C4-2B (cell line): ENCODE data around the gene TFIP11.

Experiments used
- CTCF ChIP-seq: fragments of 450-650 bp; conservative IDR thresholded peaks from 2 replicates; pipeline ENCODE4 v1.5.1; 2017; ENCODE audit warnings: mild to moderate bottlenecking
- ZFX ChIP-seq: fragments of 450-650 bp; IDR thresholded peaks from 2 replicates; pipeline ENCODE4 v1.6.1; 2017

GRCh38 chr22:26484360-26484706 lies 27.9 kb downstream of the TFIP11 start:
- TF ChIP-seq CTCF (no peak), ZFX (no peak)
